Left ventricle myocardium inferior (tissue), 1 donor: ENCODE results near the gene ZCCHC24. TPM values are rescaled to one million over a fixed set of nuclear protein-coding genes. Genes with fewer than 3 reads are reported as not detected.
A peak's percentile ranks its signal among the peaks of the same experiment; 100 is the strongest.

ENCODE experiments used
- DNase-seq: peaks from one replicate; pipeline ENCODE4 v3.0.0-alpha.2; 2020
- H3K27ac ChIP-seq: fragments of 200-600 bp; replicated peaks from 2 replicates; pipeline ENCODE4 v1.8.0; 2021
- H3K27me3 ChIP-seq: fragments of 200-600 bp; 2 replicates; pipeline ENCODE4 v1.8.0; 2021; ENCODE audit warnings: low read depth
- H3K36me3 ChIP-seq: fragments of 200-600 bp; 2 replicates; pipeline ENCODE4 v1.8.0; 2021
- H3K4me1 ChIP-seq: fragments of 200-600 bp; 2 replicates; pipeline ENCODE4 v1.8.0; 2021
- H3K4me3 ChIP-seq: fragments of 200-600 bp; 2 replicates; pipeline ENCODE4 v1.8.0; 2021; ENCODE audit warnings: mild to moderate bottlenecking, moderate library complexity
- H3K9me3 ChIP-seq: fragments of 200-600 bp; replicated peaks from 2 replicates; pipeline ENCODE4 v1.8.0; 2021
- CTCF ChIP-seq: fragments of 200-600 bp; IDR thresholded peaks from 2 replicates; pipeline ENCODE4 v1.8.0; 2021; ENCODE audit warnings: antibody characterized with exemption, mild to moderate bottlenecking, borderline replicate concordance
- intact Hi-C: fragments of 100-400 bp; cut with micrococcal nuclease; formaldehyde crosslinking; loops from one replicate; pipeline ENCODE4 v1.11.0; 2022
- total RNA-seq: library from RNA; stranded (reverse); fragmentation: NEBNext Ultra II Directional; extraction: Animal tissue kit (Norgen Biotek cat#: 25700); gene quantifications from one replicate; pipeline ENCODE4 v1.2.1, GENCODE V29; 2021
- donor health status: DM: no; HTN: yes; CAD: no; lungs with severe emphysema.

Gene ZCCHC24
- total RNA-seq, 1 donor from 2014 or later = 47.5 TPM

GRCh38 chr10:79468015-79468560, 22.7 kb upstream of the ZCCHC24 start:
- DNase-seq = no peak
- no peak for TF ChIP-seq CTCF

GRCh38 chr10:79465341-79465740, 19.9 kb upstream of the ZCCHC24 start:
- Histone ChIP-seq H3K4me3 (no peak overlapping the region), H3K4me1 (peaks cover 36% of the 10 kb centered on the region), H3K27ac (no peak overlapping the region), H3K9me3 (no peaks in the 10 kb centered on the region), H3K27me3 (no peaks in the 10 kb centered on the region), H3K36me3 (no peaks in the 10 kb centered on the region)
- TF ChIP-seq CTCF = no peak
- DNase-seq = no peak
- intact Hi-C loops = loop anchor here (5.0 kb wide), 1 partner anchor 93 kb away; no protein-coding TSS in a partner anchor

More at GRCh38 chr10:79468015-79468560, 22.7 kb upstream of the ZCCHC24 start:
- intact Hi-C loops = loop anchor here (5.0 kb wide), 1 partner anchor 96 kb away; no protein-coding TSS in a partner anchor
- no peaks in the 10 kb centered on the region for H3K36me3 ChIP-seq
- H3K4me1 ChIP-seq = peaks cover 45% of the 10 kb centered on the region
- H3K9me3 ChIP-seq = no peaks in the 10 kb centered on the region
- H3K27ac ChIP-seq = peak overlapping the region; percentile 74
- no peaks in the 10 kb centered on the region for H3K27me3 ChIP-seq
- H3K4me3 ChIP-seq = peak overlapping the region; percentile 9

- Histone ChIP-seq H3K4me1 (peaks cover 28% of the 10 kb centered on the region), H3K27me3 (no peaks in the 10 kb centered on the region), H3K27ac (peak overlapping the region; percentile 36), H3K36me3 (no peaks in the 10 kb centered on the region), H3K4me3 (no peak overlapping the region), H3K9me3 (no peaks in the 10 kb centered on the region)
- no peak for TF ChIP-seq CTCF
- intact Hi-C loops = no loop called here
- DNase-seq = no peak
These were observed 18.4 kb upstream of the ZCCHC24 start for GRCh38 chr10:79463578-79464496.

- no peaks in the 10 kb centered on the region for H3K27me3 ChIP-seq
- H3K4me1 ChIP-seq = peaks cover 8% of the 10 kb centered on the region
- DNase-seq = no peak
- TF ChIP-seq CTCF = no peak
- H3K4me3 ChIP-seq = no peak overlapping the region
- H3K36me3 ChIP-seq = no peaks in the 10 kb centered on the region
- H3K27ac ChIP-seq = no peak overlapping the region
- H3K9me3 ChIP-seq = no peaks in the 10 kb centered on the region
- intact Hi-C loops = no loop called here
These were observed 15.3 kb upstream of the ZCCHC24 start for GRCh38 chr10:79460687-79461086.

GRCh38 chr10:79459243-79459642, 13.8 kb upstream of the ZCCHC24 start:
- Histone ChIP-seq H3K4me3 (no peak overlapping the region), H3K36me3 (no peaks in the 10 kb centered on the region), H3K27ac (no peak overlapping the region), H3K4me1 (peaks cover 2% of the 10 kb centered on the region), H3K9me3 (no peaks in the 10 kb centered on the region), H3K27me3 (no peaks in the 10 kb centered on the region)
- intact Hi-C loops = no loop called here
- no peak for TF ChIP-seq CTCF
- DNase-seq = no peak
